ENCODE measurements around the gene POLR3H.

Gene POLR3H

DNA sequence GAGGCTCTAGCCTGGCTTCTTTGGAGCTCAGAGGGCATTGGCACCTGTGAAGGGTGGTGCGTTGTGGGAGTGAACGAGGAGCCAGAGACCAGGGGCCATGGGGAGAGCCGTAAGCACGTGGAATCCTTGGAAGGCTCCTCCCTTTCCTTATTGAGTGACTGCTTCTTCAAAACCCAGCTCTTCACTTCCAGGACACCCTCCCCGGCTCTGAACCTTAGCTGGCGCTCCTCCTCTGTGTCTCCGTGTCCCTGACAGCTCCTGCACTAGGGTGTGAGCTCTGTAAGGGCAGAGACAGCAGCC is 26.3 kb downstream of the POLR3H start:
- TF ChIP-seq, protein P1, sequence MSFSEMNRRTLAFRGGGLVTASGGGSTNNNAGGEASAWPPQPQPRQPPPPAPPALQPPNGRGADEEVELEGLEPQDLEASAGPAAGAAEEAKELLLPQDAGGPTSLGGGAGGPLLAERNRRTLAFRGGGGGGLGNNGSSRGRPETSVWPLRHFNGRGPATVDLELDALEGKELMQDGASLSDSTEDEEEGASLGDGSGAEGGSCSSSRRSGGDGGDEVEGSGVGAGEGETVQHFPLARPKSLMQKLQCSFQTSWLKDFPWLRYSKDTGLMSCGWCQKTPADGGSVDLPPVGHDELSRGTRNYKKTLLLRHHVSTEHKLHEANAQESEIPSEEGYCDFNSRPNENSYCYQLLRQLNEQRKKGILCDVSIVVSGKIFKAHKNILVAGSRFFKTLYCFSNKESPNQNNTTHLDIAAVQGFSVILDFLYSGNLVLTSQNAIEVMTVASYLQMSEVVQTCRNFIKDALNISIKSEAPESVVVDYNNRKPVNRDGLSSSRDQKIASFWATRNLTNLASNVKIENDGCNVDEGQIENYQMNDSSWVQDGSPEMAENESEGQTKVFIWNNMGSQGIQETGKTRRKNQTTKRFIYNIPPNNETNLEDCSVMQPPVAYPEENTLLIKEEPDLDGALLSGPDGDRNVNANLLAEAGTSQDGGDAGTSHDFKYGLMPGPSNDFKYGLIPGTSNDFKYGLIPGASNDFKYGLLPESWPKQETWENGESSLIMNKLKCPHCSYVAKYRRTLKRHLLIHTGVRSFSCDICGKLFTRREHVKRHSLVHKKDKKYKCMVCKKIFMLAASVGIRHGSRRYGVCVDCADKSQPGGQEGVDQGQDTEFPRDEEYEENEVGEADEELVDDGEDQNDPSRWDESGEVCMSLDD (tag by site-specific recombination; IDR thresholded peaks at IDR 0.05) = no peak
- TF ChIP-seq ZNF211 (tag by site-specific recombination; IDR thresholded peaks at IDR 0.05; ENCODE audit: low read depth) = no peak
- no peak for TF ChIP-seq ZFHX2 (tag by site-specific recombination; conservative IDR thresholded peaks at IDR 0.05)
- TF ChIP-seq ZNF274 (IDR thresholded peaks at IDR 0.05; ENCODE audit: low read length) = no peak
- TF ChIP-seq ZNF274 (tag by site-specific recombination; IDR thresholded peaks at IDR 0.05; ENCODE audit: borderline replicate concordance) = no peak
- TF ChIP-seq ZNF366 (tag by site-specific recombination; conservative IDR thresholded peaks at IDR 0.05) = no peak
- TF ChIP-seq, protein P2, sequence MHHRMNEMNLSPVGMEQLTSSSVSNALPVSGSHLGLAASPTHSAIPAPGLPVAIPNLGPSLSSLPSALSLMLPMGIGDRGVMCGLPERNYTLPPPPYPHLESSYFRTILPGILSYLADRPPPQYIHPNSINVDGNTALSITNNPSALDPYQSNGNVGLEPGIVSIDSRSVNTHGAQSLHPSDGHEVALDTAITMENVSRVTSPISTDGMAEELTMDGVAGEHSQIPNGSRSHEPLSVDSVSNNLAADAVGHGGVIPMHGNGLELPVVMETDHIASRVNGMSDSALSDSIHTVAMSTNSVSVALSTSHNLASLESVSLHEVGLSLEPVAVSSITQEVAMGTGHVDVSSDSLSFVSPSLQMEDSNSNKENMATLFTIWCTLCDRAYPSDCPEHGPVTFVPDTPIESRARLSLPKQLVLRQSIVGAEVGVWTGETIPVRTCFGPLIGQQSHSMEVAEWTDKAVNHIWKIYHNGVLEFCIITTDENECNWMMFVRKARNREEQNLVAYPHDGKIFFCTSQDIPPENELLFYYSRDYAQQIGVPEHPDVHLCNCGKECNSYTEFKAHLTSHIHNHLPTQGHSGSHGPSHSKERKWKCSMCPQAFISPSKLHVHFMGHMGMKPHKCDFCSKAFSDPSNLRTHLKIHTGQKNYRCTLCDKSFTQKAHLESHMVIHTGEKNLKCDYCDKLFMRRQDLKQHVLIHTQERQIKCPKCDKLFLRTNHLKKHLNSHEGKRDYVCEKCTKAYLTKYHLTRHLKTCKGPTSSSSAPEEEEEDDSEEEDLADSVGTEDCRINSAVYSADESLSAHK (tag by site-specific recombination; IDR thresholded peaks at IDR 0.05) = no peak
- TF ChIP-seq ZNF266 (tag by site-specific recombination; IDR thresholded peaks at IDR 0.05; ENCODE audit: low read depth) = no peak
- no peak for TF ChIP-seq BCL11B (tag by site-specific recombination; IDR thresholded peaks at IDR 0.05; ENCODE audit: low read depth)
- TF ChIP-seq ZEB2 (tag by site-specific recombination; IDR thresholded peaks at IDR 0.05) = no peak
- no peak for TF ChIP-seq ZNF341 (tag by site-specific recombination; IDR thresholded peaks at IDR 0.05; ENCODE audit: low read depth)
- no peak for TF ChIP-seq ZNF132 (tag by site-specific recombination; IDR thresholded peaks at IDR 0.05; ENCODE audit: borderline replicate concordance)
- TF ChIP-seq ZNF621 (tag by site-specific recombination; IDR thresholded peaks at IDR 0.05) = no peak
- ChIA-PET CTCF (interaction anchor here (0.6 to 9.5 kb wide), 52 partner anchors 9 to 835 kb away, joined by 3 to 301 read pairs (median 5); partner anchors contain the start of genes ACO2, PHF5A, POLR3H and TOB2), POLR2A (interaction anchor here (1.2 to 2.5 kb wide), 6 partner anchors 9 to 114 kb away, joined by 5 to 24 read pairs (median 6); partner anchors contain the start of genes ACO2, PHF5A, PMM1 and TOB2)
- H3K9me3 ChIP-seq (ENCODE audit: control insufficient read depth, insufficient read depth, low read depth, low read length) = no peaks in the 10 kb centered on the region
- peaks cover 3 to 75% of the 10 kb centered on the region in 2 experiments; a peak in 2 of 3 replicates for H3K36me3 ChIP-seq (ENCODE audit: control insufficient read depth in 2 of 2, insufficient read depth in 1 of 2, low read length in 2 of 2)
- no peak overlapping the region for H3K27ac ChIP-seq (ENCODE audit: extremely low read depth, low read depth, low read length)
- H3K4me3 ChIP-seq (ENCODE audit: low read depth, low read length) = no peak overlapping the region
- peaks cover 4% of the 10 kb centered on the region for H3K4me1 ChIP-seq (ENCODE audit: control insufficient read depth, insufficient read depth, low read length)

DNA sequence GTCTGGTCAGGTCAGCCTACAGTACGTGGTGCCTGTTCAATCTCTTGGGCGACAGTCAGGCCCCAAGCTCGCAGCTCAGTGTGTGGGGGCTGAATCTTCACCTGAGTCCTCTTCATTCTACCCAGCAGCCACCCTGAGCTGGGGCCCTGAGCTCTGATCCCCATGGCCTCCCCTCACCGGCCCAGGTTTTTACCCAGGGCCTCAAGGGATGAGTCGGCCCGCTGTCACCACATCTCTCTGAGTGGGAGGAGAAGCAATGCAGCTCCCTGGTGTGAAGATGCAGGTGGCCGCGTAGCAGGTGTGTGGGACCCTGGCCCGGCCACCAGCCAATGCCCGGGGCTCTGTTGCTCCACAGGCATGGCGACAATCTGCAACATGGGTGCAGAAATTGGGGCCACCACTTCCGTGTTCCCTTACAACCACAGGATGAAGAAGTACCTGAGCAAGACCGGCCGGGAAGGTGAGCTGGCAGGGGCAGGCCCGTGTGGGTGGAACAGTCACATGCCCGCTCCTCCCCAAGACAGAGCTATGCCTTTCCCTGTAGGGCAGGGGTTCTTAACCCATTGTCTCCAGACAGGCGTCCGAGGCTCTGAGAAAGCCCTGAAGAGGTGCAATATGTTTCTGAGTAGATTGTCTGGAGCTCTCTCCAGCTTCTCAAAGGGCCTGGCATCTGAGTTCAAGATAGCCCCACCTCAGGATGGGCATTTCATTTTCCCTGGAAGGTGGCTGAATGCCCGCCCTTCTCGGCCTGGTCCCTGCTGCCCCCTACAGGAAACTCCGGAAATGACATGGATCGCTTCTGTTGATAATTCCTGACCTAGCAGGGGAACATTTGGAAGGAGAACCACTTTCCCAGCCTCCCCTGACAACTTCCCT is 26.9 kb downstream of the POLR3H start:
- Histone ChIP-seq H3K36me3 (ENCODE audit: control insufficient read depth in 2 of 2, insufficient read depth in 1 of 2, low read length in 2 of 2) (peaks cover 3 to 71% of the 10 kb centered on the region in 2 experiments; a peak in 2 of 3 replicates), H3K9me3 (ENCODE audit: control insufficient read depth, insufficient read depth, low read depth, low read length) (no peaks in the 10 kb centered on the region), H3K27ac (ENCODE audit: extremely low read depth, low read depth, low read length) (no peak overlapping the region), H3K4me3 (ENCODE audit: low read depth, low read length) (no peak overlapping the region), H3K4me1 (ENCODE audit: control insufficient read depth, insufficient read depth, low read length) (peaks cover 10% of the 10 kb centered on the region)
- POLR2A ChIA-PET = interaction anchor here (0.6 to 2.5 kb wide), 7 partner anchors 10 to 154 kb away, joined by 5 to 24 read pairs (median 6); partner anchors contain the start of genes ACO2, PHF5A, PMM1 and TOB2
- CTCF ChIA-PET = interaction anchor here (0.6 to 9.5 kb wide), 56 partner anchors 10 to 594 kb away, joined by 3 to 301 read pairs (median 4); partner anchors contain the start of genes ACO2, PHF5A, POLR3H and TOB2
- TF ChIP-seq IKZF3 (tag by site-specific recombination; IDR thresholded peaks at IDR 0.05) = peak; percentile 55; the same call in 1 of the 2 replicates
- TF ChIP-seq ZFP41 (tag by site-specific recombination; IDR thresholded peaks at IDR 0.05; ENCODE audit: borderline replicate concordance) = no peak
- 0 out of 2 replicates have a peak, but pooled peaks have one; percentile 29 for TF ChIP-seq ZNF660 (tag by site-specific recombination; IDR thresholded peaks at IDR 0.05)
- peak; percentile 80 for TF ChIP-seq CTCF (tag by site-specific recombination; IDR thresholded peaks at IDR 0.05)
- TF ChIP-seq ZNF610 (tag by site-specific recombination; IDR thresholded peaks at IDR 0.05; ENCODE audit: borderline replicate concordance) = no peak
- TF ChIP-seq SCRT1 (tag by site-specific recombination; IDR thresholded peaks at IDR 0.05; ENCODE audit: borderline replicate concordance) = no peak
- peak; percentile 73 for TF ChIP-seq ZNF654 (tag by site-specific recombination; IDR thresholded peaks at IDR 0.05; ENCODE audit: low read depth)
- TF ChIP-seq, protein P3, sequence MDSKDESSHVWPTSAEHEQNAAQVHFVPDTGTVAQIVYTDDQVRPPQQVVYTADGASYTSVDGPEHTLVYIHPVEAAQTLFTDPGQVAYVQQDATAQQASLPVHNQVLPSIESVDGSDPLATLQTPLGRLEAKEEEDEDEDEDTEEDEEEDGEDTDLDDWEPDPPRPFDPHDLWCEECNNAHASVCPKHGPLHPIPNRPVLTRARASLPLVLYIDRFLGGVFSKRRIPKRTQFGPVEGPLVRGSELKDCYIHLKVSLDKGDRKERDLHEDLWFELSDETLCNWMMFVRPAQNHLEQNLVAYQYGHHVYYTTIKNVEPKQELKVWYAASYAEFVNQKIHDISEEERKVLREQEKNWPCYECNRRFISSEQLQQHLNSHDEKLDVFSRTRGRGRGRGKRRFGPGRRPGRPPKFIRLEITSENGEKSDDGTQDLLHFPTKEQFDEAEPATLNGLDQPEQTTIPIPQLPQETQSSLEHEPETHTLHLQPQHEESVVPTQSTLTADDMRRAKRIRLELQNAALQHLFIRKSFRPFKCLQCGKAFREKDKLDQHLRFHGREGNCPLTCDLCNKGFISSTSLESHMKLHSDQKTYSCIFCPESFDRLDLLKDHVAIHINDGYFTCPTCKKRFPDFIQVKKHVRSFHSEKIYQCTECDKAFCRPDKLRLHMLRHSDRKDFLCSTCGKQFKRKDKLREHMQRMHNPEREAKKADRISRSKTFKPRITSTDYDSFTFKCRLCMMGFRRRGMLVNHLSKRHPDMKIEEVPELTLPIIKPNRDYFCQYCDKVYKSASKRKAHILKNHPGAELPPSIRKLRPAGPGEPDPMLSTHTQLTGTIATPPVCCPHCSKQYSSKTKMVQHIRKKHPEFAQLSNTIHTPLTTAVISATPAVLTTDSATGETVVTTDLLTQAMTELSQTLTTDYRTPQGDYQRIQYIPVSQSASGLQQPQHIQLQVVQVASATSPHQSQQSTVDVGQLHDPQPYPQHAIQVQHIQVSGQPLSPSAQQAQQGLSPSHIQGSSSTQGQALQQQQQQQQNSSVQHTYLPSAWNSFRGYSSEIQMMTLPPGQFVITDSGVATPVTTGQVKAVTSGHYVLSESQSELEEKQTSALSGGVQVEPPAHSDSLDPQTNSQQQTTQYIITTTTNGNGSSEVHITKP (tag by site-specific recombination; IDR thresholded peaks at IDR 0.05) = no peak
- no peak for TF ChIP-seq ZNF266 (tag by site-specific recombination; IDR thresholded peaks at IDR 0.05; ENCODE audit: low read depth)
- 0 out of 2 replicates have a peak, but pooled peaks have one; percentile 26 for TF ChIP-seq ZNF2 (tag by site-specific recombination; IDR thresholded peaks at IDR 0.05)
